Measurements from ENCODE around the gene PAOX.
A peak's percentile ranks its signal among the peaks of the same experiment; 100 is the strongest.
"Not testable (repeated sequence)": the region's sequence is repeated elsewhere in the genome, so short reads cannot be mapped to it uniquely, and the experiment has no call there.

Gene PAOX

GRCh38 chr10:133364645-133365431 lies 14.2 kb upstream of the PAOX start:
- DNase-seq (ENCODE audit: low read depth in 2 of 2): no peak

GRCh38 chr10:133365461-133366129 lies 13.5 kb upstream of the PAOX start:
- DNase-seq (ENCODE audit: low read depth in 2 of 2): no peak

GRCh38 chr10:133366130-133366478 lies 13.0 kb upstream of the PAOX start:
- DNase-seq (ENCODE audit: low read depth in 2 of 2): no peak

GRCh38 chr10:133366751-133367150 lies 12.3 kb upstream of the PAOX start:
- no peak for DNase-seq (ENCODE audit: low read depth in 2 of 2)

- DNase-seq (ENCODE audit: low read depth in 2 of 2): not testable (repeated sequence)
These were observed 11.6 kb upstream of the PAOX start for GRCh38 chr10:133367461-133367860.

GRCh38 chr10:133368153-133368552 lies 10.9 kb upstream of the PAOX start:
- DNase-seq (ENCODE audit: low read depth in 2 of 2): no peak

- DNase-seq (ENCODE audit: low read depth in 2 of 2): no peak
These were observed 8.9 kb upstream of the PAOX start for GRCh38 chr10:133370030-133370786.

- no peak for DNase-seq (ENCODE audit: low read depth in 2 of 2)
These were observed 6.6 kb upstream of the PAOX start for GRCh38 chr10:133372507-133372906.

GRCh38 chr10:133373174-133374090 lies 5.6 kb upstream of the PAOX start, which contains the start of gene ECHS1:
ECHS1 (minus strand) TSS chr10:133373354; CDS start chr10:133373333, 21 bp downstream.
- peak; percentile 83 to 88 for DNase-seq (ENCODE audit: low read depth in 2 of 2)

GRCh38 chr10:133375357-133376115 lies 3.5 kb upstream of the PAOX start:
- no peak for DNase-seq (ENCODE audit: low read depth in 2 of 2)

- not testable (repeated sequence) for DNase-seq (ENCODE audit: low read depth in 2 of 2)
These were observed 2.9 kb upstream of the PAOX start for GRCh38 chr10:133376183-133376582.

- DNase-seq (ENCODE audit: low read depth in 2 of 2): no peak
These were observed 1.8 kb upstream of the PAOX start for GRCh38 chr10:133377025-133377817.

- no peak for DNase-seq (ENCODE audit: low read depth in 2 of 2)
These were observed 1.2 kb upstream of the PAOX start for GRCh38 chr10:133377818-133378250.

GRCh38 chr10:133378251-133379096 lies 588 bp upstream of the PAOX start:
- no peak for DNase-seq (ENCODE audit: low read depth in 2 of 2)

GRCh38 chr10:133379801-133380666 lies 972 bp downstream of the PAOX start:
- DNase-seq (ENCODE audit: low read depth in 2 of 2): no peak

- no peak for DNase-seq (ENCODE audit: low read depth in 2 of 2)
These were observed 2.0 kb downstream of the PAOX start for GRCh38 chr10:133381036-133381435.

- DNase-seq (ENCODE audit: low read depth in 2 of 2): no peak
These were observed 4.5 kb downstream of the PAOX start for GRCh38 chr10:133383551-133383950.

GRCh38 chr10:133384071-133384470 lies 5.0 kb downstream of the PAOX start:
- DNase-seq (ENCODE audit: low read depth in 2 of 2): no peak
